ENCODE data around the gene LRCH1. TPM values are rescaled to one million over a fixed set of nuclear protein-coding genes. Genes with fewer than 3 reads are reported as not detected.
"Not testable (repeated sequence)": the region's sequence is repeated elsewhere in the genome, so short reads cannot be mapped to it uniquely, and the experiment has no call there.

Gene LRCH1
- total RNA-seq, 4 donors from 2014 or later: 13.6 to 29.7 (median 18.5) TPM

DNA sequence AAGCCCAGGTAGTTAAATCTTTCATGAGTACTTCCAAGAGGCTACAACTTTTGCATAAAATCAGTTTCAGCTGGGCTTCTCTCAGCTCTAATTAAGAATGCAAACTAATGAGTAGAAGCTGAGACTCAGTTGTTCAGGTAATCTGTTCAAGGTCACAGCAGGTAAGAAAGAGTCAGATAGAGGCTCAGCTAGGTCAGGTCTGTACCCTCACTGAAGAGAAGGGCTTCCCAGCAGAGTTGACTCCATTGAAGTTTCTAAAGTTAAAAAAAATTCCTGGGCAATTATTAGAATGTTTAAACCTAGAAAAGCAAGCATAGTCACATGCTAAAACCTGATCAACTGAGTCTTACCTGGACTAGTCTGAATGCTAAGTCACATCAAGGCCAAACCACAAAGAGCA, 201.8 kb downstream of the LRCH1 start:
- no peak overlapping the region for H3K27ac ChIP-seq
- H3K27me3 ChIP-seq: no peaks in the 10 kb centered on the region
- H3K36me3 ChIP-seq: peaks cover 0 to 6% (median 0%) of the 10 kb centered on the region in 3 donors
- no peak overlapping the region for H3K4me3 ChIP-seq
- no peak for DNase-seq
- peaks cover 0 to 6% (median 2%) of the 10 kb centered on the region in 4 donors for H3K4me1 ChIP-seq
- no peaks in the 10 kb centered on the region for H3K9me3 ChIP-seq
- TF ChIP-seq, protein P1, sequence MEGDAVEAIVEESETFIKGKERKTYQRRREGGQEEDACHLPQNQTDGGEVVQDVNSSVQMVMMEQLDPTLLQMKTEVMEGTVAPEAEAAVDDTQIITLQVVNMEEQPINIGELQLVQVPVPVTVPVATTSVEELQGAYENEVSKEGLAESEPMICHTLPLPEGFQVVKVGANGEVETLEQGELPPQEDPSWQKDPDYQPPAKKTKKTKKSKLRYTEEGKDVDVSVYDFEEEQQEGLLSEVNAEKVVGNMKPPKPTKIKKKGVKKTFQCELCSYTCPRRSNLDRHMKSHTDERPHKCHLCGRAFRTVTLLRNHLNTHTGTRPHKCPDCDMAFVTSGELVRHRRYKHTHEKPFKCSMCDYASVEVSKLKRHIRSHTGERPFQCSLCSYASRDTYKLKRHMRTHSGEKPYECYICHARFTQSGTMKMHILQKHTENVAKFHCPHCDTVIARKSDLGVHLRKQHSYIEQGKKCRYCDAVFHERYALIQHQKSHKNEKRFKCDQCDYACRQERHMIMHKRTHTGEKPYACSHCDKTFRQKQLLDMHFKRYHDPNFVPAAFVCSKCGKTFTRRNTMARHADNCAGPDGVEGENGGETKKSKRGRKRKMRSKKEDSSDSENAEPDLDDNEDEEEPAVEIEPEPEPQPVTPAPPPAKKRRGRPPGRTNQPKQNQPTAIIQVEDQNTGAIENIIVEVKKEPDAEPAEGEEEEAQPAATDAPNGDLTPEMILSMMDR (IDR thresholded peaks at IDR 0.05): no peak
- no peak for TF ChIP-seq POLR2A (IDR thresholded peaks at IDR 0.05)

DNA sequence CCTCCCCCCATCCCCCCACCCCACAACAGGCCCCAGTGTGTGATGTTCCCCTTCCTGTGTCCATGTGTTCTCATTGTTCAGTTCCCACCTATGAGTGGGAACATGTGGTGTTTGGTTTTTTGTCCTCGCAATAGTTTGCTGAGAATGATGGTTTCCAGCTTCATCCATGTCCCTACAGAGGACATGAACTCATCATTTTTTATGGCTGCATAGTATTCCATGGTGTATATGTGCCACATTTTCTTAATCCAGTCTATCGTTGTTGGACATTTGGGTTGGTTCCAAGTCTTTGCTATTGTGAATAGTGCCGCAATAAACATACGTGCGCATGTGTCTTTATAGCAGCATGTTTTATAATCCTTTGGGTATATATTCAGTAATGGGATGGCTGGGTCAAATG, 202.5 kb downstream of the LRCH1 start:
- H3K9me3 ChIP-seq, H3K4me1 ChIP-seq, DNase-seq: not testable (repeated sequence)

DNA sequence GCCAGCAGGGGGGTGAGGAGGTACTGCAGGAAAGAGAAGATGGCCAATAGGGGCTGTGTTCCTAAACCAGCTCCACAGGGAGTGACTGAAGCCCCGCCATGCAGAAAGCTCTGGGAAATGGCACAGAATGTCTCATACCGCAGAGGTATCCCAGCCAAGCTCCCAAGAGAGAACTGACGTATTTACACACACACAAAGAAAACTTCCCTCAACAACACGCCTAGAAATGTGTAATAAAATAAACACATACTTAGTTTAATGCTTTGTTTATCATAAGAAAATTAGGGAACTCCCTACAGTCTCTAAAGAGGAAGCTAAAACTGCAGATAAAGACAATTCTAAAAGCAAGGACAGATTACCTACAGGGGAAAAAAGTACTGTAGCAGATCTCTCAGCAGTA, 204.0 kb downstream of the LRCH1 start:
- Histone ChIP-seq H3K27ac (no peak overlapping the region), H3K4me3 (no peak overlapping the region), H3K27me3 (no peaks in the 10 kb centered on the region), H3K36me3 (no peaks in the 10 kb centered on the region), H3K9me3 (no peaks in the 10 kb centered on the region), H3K4me1 (peaks cover 0 to 4% (median under 1%) of the 10 kb centered on the region in 4 donors)
- TF ChIP-seq POLR2A (IDR thresholded peaks at IDR 0.05): no peak
- TF ChIP-seq, protein P1 (IDR thresholded peaks at IDR 0.05): no peak
- DNase-seq: no peak

More for the DNA sequence above, 202.5 kb downstream of the LRCH1 start:
- H3K36me3 ChIP-seq, H3K4me3 ChIP-seq, H3K27me3 ChIP-seq, H3K27ac ChIP-seq: not testable (repeated sequence)

DNA sequence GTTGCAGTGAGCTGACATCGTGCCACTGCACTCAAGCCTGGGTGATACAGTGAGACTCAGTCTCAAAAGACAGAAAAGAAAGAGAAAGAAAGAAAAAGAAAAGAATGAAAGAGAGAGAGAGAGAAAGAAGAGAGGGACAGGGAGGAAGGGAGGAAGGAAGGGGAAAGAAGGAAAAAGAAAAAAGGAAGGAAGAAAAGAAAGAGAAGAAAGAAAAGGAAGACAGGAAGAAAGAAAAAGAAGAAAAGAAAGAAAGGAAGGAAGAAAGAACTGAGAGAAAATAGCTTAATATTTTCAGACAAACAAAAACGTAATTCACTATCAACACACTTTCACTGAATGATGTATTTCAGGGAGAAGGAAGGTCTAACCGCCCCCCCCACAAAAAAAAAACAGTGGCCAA, 204.7 kb downstream of the LRCH1 start:
- DNase-seq: no peak
- Histone ChIP-seq H3K4me1 (peaks cover 0 to 4% (median 0%) of the 10 kb centered on the region in 4 donors), H3K27ac (no peak overlapping the region), H3K4me3 (no peak overlapping the region), H3K27me3 (no peaks in the 10 kb centered on the region), H3K36me3 (no peaks in the 10 kb centered on the region), H3K9me3 (no peaks in the 10 kb centered on the region)
- no peak for TF ChIP-seq POLR2A (IDR thresholded peaks at IDR 0.05)
- TF ChIP-seq, protein P1 (IDR thresholded peaks at IDR 0.05): no peak

DNA sequence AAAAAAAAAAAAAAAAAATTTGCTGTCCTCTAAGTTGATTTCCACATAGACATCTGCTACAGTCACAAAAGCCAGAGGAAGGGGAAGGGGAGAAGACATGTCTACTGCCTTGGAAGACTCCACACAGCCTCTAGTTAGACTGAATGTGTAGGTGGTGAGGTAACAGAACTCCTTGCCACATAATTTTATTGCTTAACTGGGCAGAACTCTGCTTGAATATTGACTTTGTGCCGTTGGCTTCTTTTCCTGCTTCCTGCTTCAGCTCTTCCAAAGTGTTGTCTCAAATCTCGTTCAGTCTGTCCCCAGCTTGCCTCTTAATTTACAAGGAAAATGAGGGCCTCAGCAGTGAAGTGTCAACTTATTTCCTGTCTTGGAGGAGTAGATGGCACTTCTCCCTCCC, 206.9 kb downstream of the LRCH1 start:
- H3K4me3 ChIP-seq: no peak overlapping the region
- DNase-seq: no peak
- no peak for TF ChIP-seq POLR2A (IDR thresholded peaks at IDR 0.05)
- TF ChIP-seq, protein P1 (IDR thresholded peaks at IDR 0.05): no peak
- H3K36me3 ChIP-seq: no peaks in the 10 kb centered on the region
- no peaks in the 10 kb centered on the region for H3K27me3 ChIP-seq
- H3K4me1 ChIP-seq: peaks cover 0 to 4% (median 0%) of the 10 kb centered on the region in 4 donors
- peak overlapping the region in 1 of 4 donors; percentile 25 for H3K27ac ChIP-seq
- H3K9me3 ChIP-seq: no peaks in the 10 kb centered on the region

DNA sequence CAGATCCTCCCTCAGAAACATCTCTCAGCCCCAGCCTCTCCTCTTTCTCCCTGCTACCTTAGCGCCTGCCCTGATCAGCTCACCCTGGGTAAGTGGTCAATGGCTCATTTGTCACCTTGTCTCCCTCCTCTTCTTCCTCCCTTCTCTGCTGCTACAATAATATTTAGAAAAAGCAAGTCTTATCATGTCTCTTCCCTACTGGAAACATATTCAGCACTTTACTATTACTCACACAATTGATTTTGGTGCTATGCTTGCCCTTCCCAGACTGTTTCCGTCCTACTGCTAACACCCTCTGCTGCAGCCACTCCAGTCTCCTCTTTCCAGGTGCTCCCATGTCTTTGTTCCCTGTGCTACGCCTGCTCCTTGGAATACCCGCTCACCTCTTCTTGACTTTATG, 208.2 kb downstream of the LRCH1 start:
- no peak overlapping the region for H3K4me3 ChIP-seq
- H3K27ac ChIP-seq: no peak overlapping the region
- TF ChIP-seq, protein P1 (IDR thresholded peaks at IDR 0.05): no peak
- no peak for TF ChIP-seq POLR2A (IDR thresholded peaks at IDR 0.05)
- DNase-seq: no peak
- H3K27me3 ChIP-seq: no peaks in the 10 kb centered on the region
- H3K9me3 ChIP-seq: no peaks in the 10 kb centered on the region
- no peaks in the 10 kb centered on the region for H3K36me3 ChIP-seq
- peaks cover 0 to 4% (median 0%) of the 10 kb centered on the region in 4 donors for H3K4me1 ChIP-seq
